Measurements from ENCODE around the gene KRT79. TPM values are rescaled to one million over a fixed set of nuclear protein-coding genes. Genes with fewer than 3 reads are reported as not detected.

KRT79 gene
- total and polyA plus RNA-seq, 3 donors from 2014 or later: 0.19 to 0.24 TPM; not detected in 1

GRCh38 chr12:52779914-52780313, 54.2 kb downstream of the KRT79 start:
- DNase-seq: no peak
- Histone ChIP-seq H3K36me3 (ENCODE audit: low read depth, missing control alignments) (no peaks in the 10 kb centered on the region), H3K27ac (no peak overlapping the region), H3K27me3 (no peaks in the 10 kb centered on the region), H3K4me3 (no peak overlapping the region), H3K4me1 (no peaks in the 10 kb centered on the region), H3K9me3 (no peaks in the 10 kb centered on the region)
- no peak for TF ChIP-seq CTCF (IDR thresholded peaks at IDR 0.05)
- TF ChIP-seq POLR2A (IDR thresholded peaks at IDR 0.05): no peak
- WGBS, 2 donors: 87 to 95% methylated on average over 6 of the region's 6 CpGs
- intact Hi-C loops (cut with DNase I; ENCODE audit: low total_unique reads): no loop called here

DNA sequence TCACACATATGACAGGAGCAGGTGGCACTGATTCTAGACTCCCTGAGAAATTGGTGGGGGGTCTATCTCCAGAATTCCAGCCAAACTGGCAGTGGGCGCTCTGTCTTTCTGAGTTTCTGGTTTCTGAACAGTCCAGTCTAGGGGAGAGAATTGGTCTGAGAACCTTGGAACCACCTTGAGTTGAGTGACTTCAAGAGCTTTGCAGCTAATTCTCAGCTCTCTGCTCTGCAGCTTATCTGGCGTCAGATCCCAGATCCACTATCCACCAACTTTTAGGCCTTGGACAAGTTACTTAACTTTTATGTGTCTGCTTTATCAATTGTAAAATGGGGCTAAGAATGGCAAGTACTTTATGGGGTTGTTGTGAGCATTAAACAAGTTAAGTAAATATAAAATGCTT, 55.3 kb downstream of the KRT79 start:
- Histone ChIP-seq H3K27ac (no peak overlapping the region), H3K4me3 (no peak overlapping the region), H3K4me1 (no peaks in the 10 kb centered on the region), H3K9me3 (no peaks in the 10 kb centered on the region), H3K36me3 (ENCODE audit: low read depth, missing control alignments) (no peaks in the 10 kb centered on the region), H3K27me3 (no peaks in the 10 kb centered on the region)
- intact Hi-C loops (cut with DNase I; ENCODE audit: low total_unique reads): no loop called here
- no peak for TF ChIP-seq POLR2A (IDR thresholded peaks at IDR 0.05)
- no peak for TF ChIP-seq CTCF (IDR thresholded peaks at IDR 0.05)
- no peak for DNase-seq
- 98% methylated on average over 2 of the region's 2 CpGs for WGBS, 2 donors

DNA sequence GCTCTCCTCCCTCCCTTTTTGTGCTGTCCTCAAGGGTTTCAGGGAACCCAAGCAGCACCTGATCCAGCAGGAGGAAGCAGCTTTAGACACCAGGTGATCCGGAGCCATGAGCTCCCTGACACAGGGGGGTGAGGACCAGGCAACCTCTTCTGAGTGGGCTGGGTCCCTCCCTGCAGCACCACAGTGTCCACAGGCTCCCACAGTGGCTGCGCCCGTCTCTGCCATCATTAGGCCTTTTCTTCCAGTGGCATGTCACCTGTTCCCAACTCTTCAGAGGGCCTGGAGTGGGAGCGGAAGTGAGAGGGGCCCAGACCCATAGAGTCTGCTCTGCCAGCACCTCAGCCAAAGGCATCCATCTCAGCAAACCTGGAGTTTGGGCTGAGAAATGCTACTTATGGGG, 56.5 kb downstream of the KRT79 start:
- no peak for DNase-seq
- Histone ChIP-seq H3K27ac (no peak overlapping the region), H3K36me3 (ENCODE audit: low read depth, missing control alignments) (no peaks in the 10 kb centered on the region), H3K4me3 (no peak overlapping the region), H3K9me3 (no peaks in the 10 kb centered on the region), H3K27me3 (no peaks in the 10 kb centered on the region), H3K4me1 (no peaks in the 10 kb centered on the region)
- intact Hi-C loops (cut with DNase I; ENCODE audit: low total_unique reads): no loop called here
- TF ChIP-seq POLR2A (IDR thresholded peaks at IDR 0.05) (no peak), CTCF (IDR thresholded peaks at IDR 0.05) (no peak)
- WGBS, 2 donors: 86 to 99% methylated on average over 4 of the region's 4 CpGs

GRCh38 chr12:52776913-52777395, 57.2 kb downstream of the KRT79 start, which contains the start of gene KRT76:
Gene KRT76, minus strand, starts transcription at chr12:52777345. Its CDS starts 54 bp downstream, at chr12:52777291.
- H3K36me3 ChIP-seq (ENCODE audit: low read depth, missing control alignments): no peaks in the 10 kb centered on the region
- H3K4me1 ChIP-seq: no peaks in the 10 kb centered on the region
- no peak for DNase-seq
- TF ChIP-seq POLR2A (IDR thresholded peaks at IDR 0.05) (no peak), CTCF (IDR thresholded peaks at IDR 0.05) (no peak)
- WGBS, 2 donors: 92 to 100% methylated on average over 2 to 8 of the region's 8 CpGs
- no peak within 1 kb of the TSS for H3K4me3 ChIP-seq
- H3K27ac ChIP-seq: no peak within 1 kb of the TSS
- intact Hi-C loops (cut with DNase I; ENCODE audit: low total_unique reads): no loop called here
- no peaks in the 10 kb centered on the region for H3K9me3 ChIP-seq
- no peaks in the 10 kb centered on the region for H3K27me3 ChIP-seq

GRCh38 chr12:52776435-52776834, 57.7 kb downstream of the KRT79 start:
- H3K4me3 ChIP-seq: no peak overlapping the region
- WGBS, 2 donors: 93 to 100% methylated on average over 3 to 5 of the region's 5 CpGs
- TF ChIP-seq CTCF (IDR thresholded peaks at IDR 0.05): no peak
- no peak for TF ChIP-seq POLR2A (IDR thresholded peaks at IDR 0.05)
- intact Hi-C loops (cut with DNase I; ENCODE audit: low total_unique reads): no loop called here
- no peaks in the 10 kb centered on the region for H3K36me3 ChIP-seq (ENCODE audit: low read depth, missing control alignments)
- no peak overlapping the region for H3K27ac ChIP-seq
- no peak for DNase-seq
- H3K9me3 ChIP-seq: no peaks in the 10 kb centered on the region
- H3K4me1 ChIP-seq: no peaks in the 10 kb centered on the region
- no peaks in the 10 kb centered on the region for H3K27me3 ChIP-seq

Measured in testis (tissue), 3 donors.